ENCODE data around the gene RETREG3. TPM values are rescaled to one million over a fixed set of nuclear protein-coding genes. Genes with fewer than 3 reads are reported as not detected.
"Not testable (repeated sequence)": the region's sequence is repeated elsewhere in the genome, so short reads cannot be mapped to it uniquely, and the experiment has no call there.

RETREG3 gene
- total RNA-seq, 1 experiment from 2014 or later: 38.5 TPM

- DNase-seq (ENCODE audit: low read depth, low spot score) (no peak), ATAC-seq (no peak)
- ChIA-PET CTCF (no interaction called here), POLR2A (no interaction called here), RAD21 (ENCODE audit: low non-redundant PET in 1 of 2, low total read pairs in 2 of 2, uncharacterized antibody in 2 of 2, unreplicated experiment in 2 of 2) (no interaction called here)
- no peaks in the 10 kb centered on the region for H4K20me1 ChIP-seq (ENCODE audit: insufficient read depth)
- H3K9ac ChIP-seq (ENCODE audit: low read length): no peak overlapping the region
- intact Hi-C loops (cut with micrococcal nuclease): no loop called here
- no peaks in the 10 kb centered on the region for H3K27me3 ChIP-seq (ENCODE audit: insufficient read depth, low read length)
- H3K4me2 ChIP-seq (ENCODE audit: low read length): no peak overlapping the region
- no TSS peak for BruUV-seq (replicated peaks)
- no peaks in the 10 kb centered on the region for H3K36me3 ChIP-seq (ENCODE audit: control insufficient read depth in 1 of 2, insufficient read depth in 2 of 2, low read length in 2 of 2)
- no peak for TF ChIP-seq POLR2A (IDR thresholded peaks at IDR 0.05; ENCODE audit: borderline replicate concordance, extremely low read depth, insufficient read depth, insufficient read length)
- no peak for TF ChIP-seq SRF (IDR thresholded peaks at IDR 0.05; ENCODE audit: low read depth)
- no peak for TF ChIP-seq JUND (IDR thresholded peaks at IDR 0.05)
- no peak for TF ChIP-seq EZH2 (IDR thresholded peaks at IDR 0.05)
- TF ChIP-seq YY1 (IDR thresholded peaks at IDR 0.05; ENCODE audit: extremely low read depth, insufficient replicate concordance, low read depth, low read length): no peak
- TF ChIP-seq ZBTB33 (IDR thresholded peaks at IDR 0.05; ENCODE audit: extremely low read depth, insufficient replicate concordance, low read length): no peak
- TF ChIP-seq SIN3A (IDR thresholded peaks at IDR 0.05; ENCODE audit: low read depth): no peak
- no peak for TF ChIP-seq FOSL1 (IDR thresholded peaks at IDR 0.05; ENCODE audit: low read depth)
- TF ChIP-seq RAD21 (IDR thresholded peaks at IDR 0.05; ENCODE audit: low read depth): no peak
- TF ChIP-seq EZH2phosphoT487 (IDR thresholded peaks at IDR 0.05; ENCODE audit: borderline replicate concordance): no peak
- no peak for TF ChIP-seq EGR1 (IDR thresholded peaks at IDR 0.05; ENCODE audit: low read depth)
- TF ChIP-seq ZNF274 (IDR thresholded peaks at IDR 0.05; ENCODE audit: low read depth, low read length): no peak
- no peak for TF ChIP-seq CBX3 (IDR thresholded peaks at IDR 0.05; ENCODE audit: low read depth)
- TF ChIP-seq ZFX (IDR thresholded peaks at IDR 0.05): no peak
- TF ChIP-seq ELF1 (IDR thresholded peaks at IDR 0.05; ENCODE audit: borderline replicate concordance, low read depth): no peak
- TF ChIP-seq SP1 (IDR thresholded peaks at IDR 0.05; ENCODE audit: low read depth): no peak
- no peak for TF ChIP-seq ATF3 (IDR thresholded peaks at IDR 0.05)
- no peak for TF ChIP-seq CTCF (IDR thresholded peaks at IDR 0.05 in 2 of 3, conservative IDR thresholded peaks at IDR 0.05 in 1 of 3; ENCODE audit: borderline replicate concordance in 1 of 3, insufficient read depth in 1 of 3, low read depth in 2 of 3, low read length in 2 of 3)
- H3K9me2 ChIP-seq (ENCODE audit: insufficient read depth): no peaks in the 10 kb centered on the region
- no peak overlapping the region for H3K27ac ChIP-seq (ENCODE audit: low read depth, low read length)
- H2AFZ ChIP-seq (ENCODE audit: low read depth, low read length, poor library complexity, severe bottlenecking): no peak overlapping the region
- H3K9me3 ChIP-seq (ENCODE audit: control insufficient read depth in 1 of 2, insufficient read depth in 1 of 2, low read depth in 1 of 2, low read length in 2 of 2): no peaks in the 10 kb centered on the region
- no peaks in the 10 kb centered on the region for H3K79me2 ChIP-seq (ENCODE audit: insufficient read depth, low read length)
- H3K4me3 ChIP-seq (replicated peaks in 1 of 2; ENCODE audit: low read depth in 1 of 2, low read length in 2 of 2): no peak overlapping the region
- peaks cover 2 to 5% of the 10 kb centered on the region in 2 experiments for H3K4me1 ChIP-seq (ENCODE audit: control insufficient read depth in 1 of 2, insufficient read depth in 2 of 2, low read length in 2 of 2)
These were observed 20.3 kb upstream of the RETREG3 start for GRCh38 chr17:42629411-42630009.

GRCh38 chr17:42627032-42627764 lies 18.0 kb upstream of the RETREG3 start:
- H3K9me2 ChIP-seq (ENCODE audit: insufficient read depth); CTCF ChIA-PET; H3K4me3 ChIP-seq (replicated peaks in 1 of 2; ENCODE audit: low read depth in 1 of 2, low read length in 2 of 2); DNase-seq (ENCODE audit: low read depth, low spot score); H3K27me3 ChIP-seq (ENCODE audit: insufficient read depth, low read length); BruUV-seq (replicated peaks); H4K20me1 ChIP-seq (ENCODE audit: insufficient read depth); H3K4me2 ChIP-seq (ENCODE audit: low read length); H3K9ac ChIP-seq (ENCODE audit: low read length); H3K27ac ChIP-seq (ENCODE audit: low read depth, low read length); intact Hi-C loops (cut with micrococcal nuclease); H2AFZ ChIP-seq (ENCODE audit: low read depth, low read length, poor library complexity, severe bottlenecking); H3K36me3 ChIP-seq (ENCODE audit: control insufficient read depth in 1 of 2, insufficient read depth in 2 of 2, low read length in 2 of 2); H3K9me3 ChIP-seq (ENCODE audit: control insufficient read depth in 1 of 2, insufficient read depth in 1 of 2, low read depth in 1 of 2, low read length in 2 of 2); H3K79me2 ChIP-seq (ENCODE audit: insufficient read depth, low read length): not testable (repeated sequence)
- ChIA-PET POLR2A (interaction anchor here (0.5 to 0.6 kb wide), 2 partner anchors 15 to 20 kb away, joined by 3 to 4 read pairs; no protein-coding TSS in a partner anchor), RAD21 (ENCODE audit: low non-redundant PET in 1 of 2, low total read pairs in 2 of 2, uncharacterized antibody in 2 of 2, unreplicated experiment in 2 of 2) (interaction anchor here in 1 of 2 experiments (0.6 kb wide), 1 partner anchor 50 kb away, joined by 3 read pairs; the partner anchor contains the start of gene PLEKHH3)
- peak; percentile 61 for ATAC-seq
- peaks cover 13 to 20% of the 10 kb centered on the region in 2 experiments for H3K4me1 ChIP-seq (ENCODE audit: control insufficient read depth in 1 of 2, insufficient read depth in 2 of 2, low read length in 2 of 2)
